PC-9 (cell line): Measurements from ENCODE around the gene LIPC. TPM values are rescaled to one million over a fixed set of nuclear protein-coding genes. Genes with fewer than 3 reads are reported as not detected.

ENCODE experiments used
- BruUV-seq: library from RNA; stranded (reverse); fragments of 400-500 nt; replicated peaks from 2 replicates; lab custom pipeline; 2021; lab: Mats Ljungman, UMichigan
- CTCF ChIA-PET: fragments of 300-600 bp; sonication (Branson Sonifier 250); formaldehyde crosslinking; loops from one replicate; lab custom pipeline; 2022; ENCODE audit warnings: antibody characterized with exemption; lab: Charles Lee
- POLR2A ChIA-PET: fragments of 300-600 bp; sonication (Branson Sonifier 250); formaldehyde crosslinking; loops from one replicate; lab custom pipeline; 2022; ENCODE audit warnings: antibody characterized with exemption; ENCODE audit not compliant: unreplicated experiment; lab: Charles Lee
- DNase-seq, 2 experiments: peaks; one replicate each; pipeline versions ENCODE4 v3.0.0 to v3.0.0-alpha.2; 2015 to 2022; ENCODE audit warnings: mixed read lengths in 1 of 2
- H2AFZ ChIP-seq: fragments of 200-600 bp; sonication (generic); 2 replicates; pipeline ENCODE4 v1.8.1; 2017; ENCODE audit warnings: antibody characterized with exemption
- H3F3A ChIP-seq: fragments of 200-600 bp; sonication (generic); 2 replicates; pipeline ENCODE4 v1.8.1; 2017; ENCODE audit warnings: antibody characterized with exemption, mild to moderate bottlenecking, low read depth; ENCODE audit not compliant: insufficient read depth
- H3K27ac ChIP-seq: fragments of 200-600 bp; sonication (generic); 2 replicates; pipeline ENCODE4 v1.6.1; 2016; ENCODE audit warnings: mixed run types
- H3K27me3 ChIP-seq: fragments of 200-600 bp; sonication (generic); 2 replicates; pipeline ENCODE4 v1.6.1; 2016; ENCODE audit warnings: low read depth, mixed run types; ENCODE audit not compliant: insufficient read depth
- H3K36me3 ChIP-seq: fragments of 200-600 bp; sonication (generic); 2 replicates; pipeline ENCODE4 v1.6.1; 2016; ENCODE audit warnings: low read depth, mixed run types
- H3K4me1 ChIP-seq: fragments of 200-600 bp; sonication (generic); replicated peaks from 2 replicates; pipeline ENCODE4 v1.6.1; 2016; ENCODE audit warnings: mixed run types; ENCODE audit not compliant: insufficient read depth
- H3K4me2 ChIP-seq: fragments of 200-600 bp; sonication (generic); 2 replicates; pipeline ENCODE4 v1.6.1; 2017; ENCODE audit warnings: mixed run types
- H3K4me3 ChIP-seq: fragments of 200-600 bp; sonication (generic); 2 replicates; pipeline ENCODE4 v1.6.1; 2016; ENCODE audit warnings: mixed run types
- H3K79me2 ChIP-seq: fragments of 200-600 bp; sonication (generic); 2 replicates; pipeline ENCODE4 v1.6.1; 2017; ENCODE audit warnings: low read depth, mixed run types
- H3K9me2 ChIP-seq: fragments of 200-600 bp; sonication (generic); 2 replicates; pipeline ENCODE4 v1.8.1; 2017; ENCODE audit warnings: mild to moderate bottlenecking; ENCODE audit not compliant: insufficient read depth
- H3K9me3 ChIP-seq: fragments of 200-600 bp; sonication (generic); 2 replicates; pipeline ENCODE4 v1.8.1; 2016; ENCODE audit warnings: low read depth; ENCODE audit not compliant: insufficient read depth
- H4K20me1 ChIP-seq: fragments of 200-600 bp; sonication (generic); 2 replicates; pipeline ENCODE4 v1.8.1; 2017; ENCODE audit not compliant: insufficient read depth
- CTCF ChIP-seq: fragments of 200-600 bp; sonication (generic); conservative IDR thresholded peaks from 2 replicates; pipeline ENCODE4 v1.6.1; 2017; ENCODE audit warnings: mixed run types, antibody characterized with exemption, mild to moderate bottlenecking, moderate library complexity
- EZH2 ChIP-seq: fragments of 200-600 bp; sonication (generic); IDR thresholded peaks from 2 replicates; pipeline ENCODE4 v1.8.0; 2017; ENCODE audit warnings: antibody characterized with exemption, low read depth
- intact Hi-C: fragments of 100-400 bp; cut with micrococcal nuclease; formaldehyde crosslinking; loops from one replicate; pipeline ENCODE4 v1.10.0; 2022; ENCODE audit not compliant: unreplicated experiment
- total RNA-seq: library from RNA; stranded (reverse); gene quantifications from 2 replicates; pipeline ENCODE4 v1.2.3, GENCODE V29; 2021

The LIPC gene
- total RNA-seq, 1 experiment from 2014 or later: not detected

- peak overlapping the region; percentile 85 for H3K4me2 ChIP-seq
- no peaks in the 10 kb centered on the region for H3K9me3 ChIP-seq
- H4K20me1 ChIP-seq: no peaks in the 10 kb centered on the region
- BruUV-seq: no TSS peak
- no peaks in the 10 kb centered on the region for H3K27me3 ChIP-seq
- no peaks in the 10 kb centered on the region for H3K79me2 ChIP-seq
- intact Hi-C loops: loop anchor here (5.0 to 10.0 kb wide), 2 partner anchors 293 to 854 kb away; partner anchors contain the start of gene MYO1E
- H3K27ac ChIP-seq: peak overlapping the region; percentile 97
- DNase-seq: no peak
- H3K4me3 ChIP-seq: no peak overlapping the region; the same call in 1 of the 2 replicates
- CTCF ChIA-PET: no interaction called here
- H3K9me2 ChIP-seq: no peaks in the 10 kb centered on the region
- H3K4me1 ChIP-seq: peaks cover 50% of the 10 kb centered on the region
- no peaks in the 10 kb centered on the region for H3K36me3 ChIP-seq
- peaks cover 9% of the 10 kb centered on the region; the same call in 1 of the 2 replicates for H3F3A ChIP-seq
- no peak overlapping the region for H2AFZ ChIP-seq
- POLR2A ChIA-PET: interaction anchor here (0.6 to 1.5 kb wide), 2 partner anchors 187 to 190 kb away, joined by 8 to 20 read pairs; no protein-coding TSS in a partner anchor
- no peak for TF ChIP-seq EZH2
- no peak for TF ChIP-seq CTCF
Measured at GRCh38 chr15:58520464-58520863, 88.7 kb downstream of the LIPC start.

- Histone ChIP-seq H3K4me1 (peaks cover 50% of the 10 kb centered on the region), H3K9me2 (no peaks in the 10 kb centered on the region), H3K27ac (peak overlapping the region; percentile 97), H3K4me3 (peak overlapping the region; percentile 49; the same call in 1 of the 2 replicates), H3K27me3 (no peaks in the 10 kb centered on the region), H3F3A (peaks cover 9% of the 10 kb centered on the region; the same call in 1 of the 2 replicates), H2AFZ (no peak overlapping the region), H3K9me3 (no peaks in the 10 kb centered on the region), H4K20me1 (no peaks in the 10 kb centered on the region), H3K36me3 (no peaks in the 10 kb centered on the region), H3K4me2 (peak overlapping the region; percentile 85), H3K79me2 (no peaks in the 10 kb centered on the region)
- TSS peak; percentile 95 for BruUV-seq
- POLR2A ChIA-PET: interaction anchor here (0.6 to 1.5 kb wide), 3 partner anchors 26 to 190 kb away, joined by 4 to 20 read pairs (median 8); no protein-coding TSS in a partner anchor
- no peak for DNase-seq
- intact Hi-C loops: loop anchor here (1.0 to 10.0 kb wide), 11 partner anchors 15 to 854 kb away; partner anchors contain the start of genes MINDY2 and MYO1E
- CTCF ChIA-PET: no interaction called here
- TF ChIP-seq CTCF (no peak), EZH2 (no peak)
Measured at GRCh38 chr15:58520936-58521292, 89.1 kb downstream of the LIPC start.

- CTCF ChIA-PET: interaction anchor here (0.5 to 0.7 kb wide), 3 partner anchors 11 to 336 kb away, joined by 3 to 4 read pairs (median 3); no protein-coding TSS in a partner anchor
- no peak for TF ChIP-seq EZH2
- TF ChIP-seq CTCF: no peak
- H3K4me2 ChIP-seq: peak overlapping the region; percentile 85
- peak overlapping the region; percentile 49; the same call in 1 of the 2 replicates for H3K4me3 ChIP-seq
- no peaks in the 10 kb centered on the region for H3K79me2 ChIP-seq
- H3K27ac ChIP-seq: peak overlapping the region; percentile 97
- no peaks in the 10 kb centered on the region for H3K36me3 ChIP-seq
- POLR2A ChIA-PET: interaction anchor here (0.6 to 1.5 kb wide), 11 partner anchors 14 to 191 kb away, joined by 3 to 20 read pairs (median 6); no protein-coding TSS in a partner anchor
- DNase-seq: peak; percentile 89 to 98
- H3K27me3 ChIP-seq: no peaks in the 10 kb centered on the region
- peaks cover 50% of the 10 kb centered on the region for H3K4me1 ChIP-seq
- BruUV-seq: no TSS peak
- intact Hi-C loops: loop anchor here (1.0 to 10.0 kb wide), 11 partner anchors 15 to 853 kb away; partner anchors contain the start of genes MINDY2 and MYO1E
- H3K9me2 ChIP-seq: no peaks in the 10 kb centered on the region
- H3K9me3 ChIP-seq: no peaks in the 10 kb centered on the region
- H4K20me1 ChIP-seq: no peaks in the 10 kb centered on the region
- no peak overlapping the region for H2AFZ ChIP-seq
- peaks cover 9% of the 10 kb centered on the region; the same call in 1 of the 2 replicates for H3F3A ChIP-seq
Measured at GRCh38 chr15:58521293-58521991, 89.7 kb downstream of the LIPC start.
